ENCODE measurements around the gene CORO6. TPM values are rescaled to one million over a fixed set of nuclear protein-coding genes. Genes with fewer than 3 reads are reported as not detected.
A peak's percentile ranks its signal among the peaks of the same experiment; 100 is the strongest.

Gene CORO6
- polyA plus RNA-seq, 1 donor (not counting 4 experiments of a cell fraction or from before 2014, with no cell fraction given): 20.5 TPM

DNA sequence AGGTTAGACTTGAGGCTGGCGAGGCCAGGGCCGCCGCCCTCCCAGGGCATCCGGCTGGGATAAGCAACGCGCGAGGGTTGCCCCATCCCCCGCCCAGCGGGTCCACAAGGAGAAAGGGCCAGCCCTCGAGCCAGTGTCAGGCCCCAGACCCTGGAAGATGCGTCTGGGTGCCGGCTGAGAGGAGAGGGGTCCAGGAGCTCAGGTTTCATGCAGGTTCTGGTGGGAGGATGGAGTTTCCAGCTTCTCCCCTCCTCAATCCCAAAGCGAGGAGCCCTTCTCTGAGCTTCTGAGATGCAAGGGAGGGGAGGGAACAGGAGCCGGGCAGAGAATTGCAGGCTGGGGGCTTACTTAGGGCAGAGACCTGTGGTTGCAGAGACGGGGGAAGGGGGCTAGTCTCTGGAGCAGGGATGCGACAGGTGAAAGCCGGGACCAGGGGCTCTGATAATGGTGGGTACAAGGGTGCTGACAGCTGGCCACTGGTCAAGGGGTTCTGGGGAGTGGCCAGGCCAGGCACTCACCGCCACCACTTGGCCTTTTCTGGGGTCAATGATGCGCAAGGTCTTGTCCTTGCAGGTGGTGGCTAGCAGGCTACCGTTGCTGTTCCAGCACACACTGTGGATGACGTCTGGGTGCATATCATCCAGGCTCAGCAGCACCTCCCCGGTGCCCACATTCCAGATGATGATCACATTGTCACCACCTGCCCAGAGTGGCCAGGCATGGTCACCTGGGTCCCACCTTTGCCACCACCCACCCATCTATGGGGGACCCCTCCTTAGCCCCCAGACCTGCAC is 4.2 kb downstream of the CORO6 start:
- H3K36me3 ChIP-seq (ENCODE audit: control insufficient read depth in 2 of 2, extremely low read depth in 1 of 2, insufficient read depth in 2 of 2, low read length in 2 of 2): peaks cover 0 to 5% of the 10 kb centered on the region in 2 experiments
- no peaks in the 10 kb centered on the region for H4K20me1 ChIP-seq (ENCODE audit: control insufficient read depth, extremely low read depth, insufficient read depth, low read length)
- peak overlapping the region; percentile 14 for H3K27ac ChIP-seq (ENCODE audit: control insufficient read depth, insufficient read depth, low read length)
- H3K9me3 ChIP-seq (ENCODE audit: control insufficient read depth, low read depth, low read length): no peaks in the 10 kb centered on the region
- H2AFZ ChIP-seq (ENCODE audit: control insufficient read depth, low read length): no peak overlapping the region
- H3K27me3 ChIP-seq (ENCODE audit: control insufficient read depth, extremely low read depth, insufficient read depth, low read length): no peaks in the 10 kb centered on the region
- DNase-seq (ENCODE audit: low read depth, low spot score) (no peak), FAIRE-seq (no peak)
- dilution Hi-C loops (cut with MboI; ENCODE audit: extremely low pct_ligation_motif_present, low sequenced_read_pairs): no loop called here
- peaks cover 23% of the 10 kb centered on the region for H3K79me2 ChIP-seq (ENCODE audit: control insufficient read depth, insufficient read depth, low read length)
- peak overlapping the region; percentile 75 for H3K4me2 ChIP-seq (ENCODE audit: control insufficient read depth, extremely low read depth, insufficient read depth, low read depth, low read length)
- TF ChIP-seq EZH2 (IDR thresholded peaks at IDR 0.05; ENCODE audit: low read length): no peak
- TF ChIP-seq, protein P1, sequence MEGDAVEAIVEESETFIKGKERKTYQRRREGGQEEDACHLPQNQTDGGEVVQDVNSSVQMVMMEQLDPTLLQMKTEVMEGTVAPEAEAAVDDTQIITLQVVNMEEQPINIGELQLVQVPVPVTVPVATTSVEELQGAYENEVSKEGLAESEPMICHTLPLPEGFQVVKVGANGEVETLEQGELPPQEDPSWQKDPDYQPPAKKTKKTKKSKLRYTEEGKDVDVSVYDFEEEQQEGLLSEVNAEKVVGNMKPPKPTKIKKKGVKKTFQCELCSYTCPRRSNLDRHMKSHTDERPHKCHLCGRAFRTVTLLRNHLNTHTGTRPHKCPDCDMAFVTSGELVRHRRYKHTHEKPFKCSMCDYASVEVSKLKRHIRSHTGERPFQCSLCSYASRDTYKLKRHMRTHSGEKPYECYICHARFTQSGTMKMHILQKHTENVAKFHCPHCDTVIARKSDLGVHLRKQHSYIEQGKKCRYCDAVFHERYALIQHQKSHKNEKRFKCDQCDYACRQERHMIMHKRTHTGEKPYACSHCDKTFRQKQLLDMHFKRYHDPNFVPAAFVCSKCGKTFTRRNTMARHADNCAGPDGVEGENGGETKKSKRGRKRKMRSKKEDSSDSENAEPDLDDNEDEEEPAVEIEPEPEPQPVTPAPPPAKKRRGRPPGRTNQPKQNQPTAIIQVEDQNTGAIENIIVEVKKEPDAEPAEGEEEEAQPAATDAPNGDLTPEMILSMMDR (optimal IDR thresholded peaks at IDR 0.05 in 1 of 3, IDR thresholded peaks at IDR 0.05 in 1 of 3, conservative IDR thresholded peaks at IDR 0.05 in 1 of 3; ENCODE audit: extremely low read depth in 1 of 3, insufficient read depth in 2 of 3, low read length in 3 of 3): peak in 1 of 3 experiments; percentile 4
- peaks cover 76% of the 10 kb centered on the region for H3K4me1 ChIP-seq (ENCODE audit: control insufficient read depth, extremely low read depth, insufficient read depth, low read length)
- peak overlapping the region; percentile 79 for H3K9ac ChIP-seq (ENCODE audit: control insufficient read depth, extremely low read depth, insufficient read depth, low read length)
- peak overlapping the region in 1 of 3 experiments; percentile 58 for H3K4me3 ChIP-seq (ENCODE audit: control insufficient read depth in 2 of 3, extremely low read depth in 1 of 3, insufficient read depth in 2 of 3, low read depth in 1 of 3, low read length in 3 of 3)
- H3K9me1 ChIP-seq (ENCODE audit: control insufficient read depth, extremely low read depth, insufficient read depth, low read length): no peaks in the 10 kb centered on the region

DNA sequence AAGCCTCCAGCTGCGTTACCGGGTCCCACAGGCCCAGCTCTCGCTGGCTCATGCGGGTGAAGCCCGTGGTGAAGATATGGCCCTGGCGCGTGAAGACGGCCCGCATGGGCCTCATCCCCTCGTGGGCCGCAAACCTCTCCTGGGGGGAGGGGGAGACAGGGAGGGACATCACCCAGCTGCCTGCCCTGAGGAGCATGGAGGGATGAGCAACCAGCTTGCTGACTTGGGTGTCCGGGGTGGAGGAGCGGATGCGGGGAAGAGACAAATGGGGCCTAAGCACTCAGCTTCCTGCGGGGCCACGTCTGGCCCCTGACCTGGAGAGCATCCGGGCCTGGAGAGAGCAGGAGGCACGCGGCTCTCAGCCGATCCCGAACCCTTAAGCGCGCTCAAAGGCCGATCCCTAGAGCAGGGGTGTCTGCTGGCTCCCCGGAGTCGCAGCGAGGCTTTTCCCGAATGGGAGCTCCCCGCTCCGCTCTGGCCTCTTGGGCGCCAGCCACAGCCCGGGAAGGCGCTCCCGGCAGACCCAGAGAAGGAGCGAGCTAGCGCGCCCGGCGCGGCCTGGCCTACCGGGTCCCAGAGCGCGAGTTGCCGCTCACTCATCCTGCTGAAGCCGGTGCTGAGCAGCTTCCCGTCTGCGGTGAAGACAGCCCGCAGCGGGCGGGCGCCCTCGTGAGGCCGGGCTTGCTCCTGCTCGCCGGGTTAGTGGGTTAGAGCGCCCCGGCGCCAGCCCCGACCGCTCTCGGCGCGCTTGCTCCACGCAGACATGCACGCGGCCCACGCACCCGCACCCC is 5.0 kb downstream of the CORO6 start:
- H2AFZ ChIP-seq (ENCODE audit: control insufficient read depth, low read length): peak overlapping the region; percentile 52
- no peak for DNase-seq (ENCODE audit: low read depth, low spot score)
- H3K27ac ChIP-seq (ENCODE audit: control insufficient read depth, insufficient read depth, low read length): peak overlapping the region; percentile 85
- dilution Hi-C loops (cut with MboI; ENCODE audit: extremely low pct_ligation_motif_present, low sequenced_read_pairs): no loop called here
- H3K27me3 ChIP-seq (ENCODE audit: control insufficient read depth, extremely low read depth, insufficient read depth, low read length): no peaks in the 10 kb centered on the region
- H3K9me1 ChIP-seq (ENCODE audit: control insufficient read depth, extremely low read depth, insufficient read depth, low read length): no peaks in the 10 kb centered on the region
- TF ChIP-seq, protein P1 (optimal IDR thresholded peaks at IDR 0.05 in 1 of 3, IDR thresholded peaks at IDR 0.05 in 1 of 3, conservative IDR thresholded peaks at IDR 0.05 in 1 of 3; ENCODE audit: extremely low read depth in 1 of 3, insufficient read depth in 2 of 3, low read length in 3 of 3): peak; percentile 58 to 97 (median 91)
- TF ChIP-seq EZH2 (IDR thresholded peaks at IDR 0.05; ENCODE audit: low read length): no peak
- peaks cover 23% of the 10 kb centered on the region for H3K79me2 ChIP-seq (ENCODE audit: control insufficient read depth, insufficient read depth, low read length)
- H3K9ac ChIP-seq (ENCODE audit: control insufficient read depth, extremely low read depth, insufficient read depth, low read length): peak overlapping the region; percentile 79
- H3K9me3 ChIP-seq (ENCODE audit: control insufficient read depth, low read depth, low read length): no peaks in the 10 kb centered on the region
- peaks cover 0 to 5% of the 10 kb centered on the region in 2 experiments for H3K36me3 ChIP-seq (ENCODE audit: control insufficient read depth in 2 of 2, extremely low read depth in 1 of 2, insufficient read depth in 2 of 2, low read length in 2 of 2)
- peaks cover 69% of the 10 kb centered on the region for H3K4me1 ChIP-seq (ENCODE audit: control insufficient read depth, extremely low read depth, insufficient read depth, low read length)
- no peak for FAIRE-seq
- peak overlapping the region; percentile 75 for H3K4me2 ChIP-seq (ENCODE audit: control insufficient read depth, extremely low read depth, insufficient read depth, low read depth, low read length)
- no peaks in the 10 kb centered on the region for H4K20me1 ChIP-seq (ENCODE audit: control insufficient read depth, extremely low read depth, insufficient read depth, low read length)
- H3K4me3 ChIP-seq (ENCODE audit: control insufficient read depth in 2 of 3, extremely low read depth in 1 of 3, insufficient read depth in 2 of 3, low read depth in 1 of 3, low read length in 3 of 3): peak overlapping the region; percentile 17 to 58 (median 35)

All from keratinocyte (primary cell).